ENCODE data around the gene ATP10A.

Gene ATP10A

DNA sequence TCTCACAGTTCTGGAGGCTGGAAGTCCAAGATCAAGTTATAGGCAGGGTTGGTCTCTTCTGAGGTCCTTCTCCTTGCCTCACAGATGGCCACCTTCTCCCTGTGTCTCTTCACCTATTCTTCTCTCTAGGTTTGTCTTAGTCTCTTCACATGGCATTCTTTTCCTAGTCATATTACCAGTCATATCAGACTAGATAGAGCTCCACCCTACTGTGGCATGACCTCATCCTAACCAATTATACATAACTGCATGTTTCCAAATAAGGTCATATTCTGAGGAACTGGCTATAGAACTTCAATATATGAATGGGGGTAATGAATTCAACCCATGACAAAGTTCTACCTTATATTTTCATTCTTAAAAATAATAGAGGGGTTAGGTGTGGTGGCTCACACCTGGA, 227.9 kb downstream of the ATP10A start:
- Histone ChIP-seq H3K36me3 (ENCODE audit: insufficient read depth) (no peaks in the 10 kb centered on the region), H3K4me3 (IDR thresholded peaks at IDR 0.05; ENCODE audit: insufficient read depth, low read depth, low read length) (no peak overlapping the region), H3K79me2 (ENCODE audit: insufficient read depth, low read depth) (no peaks in the 10 kb centered on the region), H3K4me2 (no peak overlapping the region), H3K27ac (no peak overlapping the region), H3K27me3 (ENCODE audit: insufficient read depth, low read depth) (no peaks in the 10 kb centered on the region), H4K20me1 (ENCODE audit: insufficient read depth) (no peaks in the 10 kb centered on the region), H3K9ac (no peak overlapping the region), H2AFZ (ENCODE audit: low read depth) (no peak overlapping the region), H3K4me1 (ENCODE audit: low read depth, poor library complexity, severe bottlenecking) (no peaks in the 10 kb centered on the region)
- TF ChIP-seq, protein P1, sequence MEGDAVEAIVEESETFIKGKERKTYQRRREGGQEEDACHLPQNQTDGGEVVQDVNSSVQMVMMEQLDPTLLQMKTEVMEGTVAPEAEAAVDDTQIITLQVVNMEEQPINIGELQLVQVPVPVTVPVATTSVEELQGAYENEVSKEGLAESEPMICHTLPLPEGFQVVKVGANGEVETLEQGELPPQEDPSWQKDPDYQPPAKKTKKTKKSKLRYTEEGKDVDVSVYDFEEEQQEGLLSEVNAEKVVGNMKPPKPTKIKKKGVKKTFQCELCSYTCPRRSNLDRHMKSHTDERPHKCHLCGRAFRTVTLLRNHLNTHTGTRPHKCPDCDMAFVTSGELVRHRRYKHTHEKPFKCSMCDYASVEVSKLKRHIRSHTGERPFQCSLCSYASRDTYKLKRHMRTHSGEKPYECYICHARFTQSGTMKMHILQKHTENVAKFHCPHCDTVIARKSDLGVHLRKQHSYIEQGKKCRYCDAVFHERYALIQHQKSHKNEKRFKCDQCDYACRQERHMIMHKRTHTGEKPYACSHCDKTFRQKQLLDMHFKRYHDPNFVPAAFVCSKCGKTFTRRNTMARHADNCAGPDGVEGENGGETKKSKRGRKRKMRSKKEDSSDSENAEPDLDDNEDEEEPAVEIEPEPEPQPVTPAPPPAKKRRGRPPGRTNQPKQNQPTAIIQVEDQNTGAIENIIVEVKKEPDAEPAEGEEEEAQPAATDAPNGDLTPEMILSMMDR (conservative IDR thresholded peaks at IDR 0.05; ENCODE audit: low read depth, low read length): no peak

DNA sequence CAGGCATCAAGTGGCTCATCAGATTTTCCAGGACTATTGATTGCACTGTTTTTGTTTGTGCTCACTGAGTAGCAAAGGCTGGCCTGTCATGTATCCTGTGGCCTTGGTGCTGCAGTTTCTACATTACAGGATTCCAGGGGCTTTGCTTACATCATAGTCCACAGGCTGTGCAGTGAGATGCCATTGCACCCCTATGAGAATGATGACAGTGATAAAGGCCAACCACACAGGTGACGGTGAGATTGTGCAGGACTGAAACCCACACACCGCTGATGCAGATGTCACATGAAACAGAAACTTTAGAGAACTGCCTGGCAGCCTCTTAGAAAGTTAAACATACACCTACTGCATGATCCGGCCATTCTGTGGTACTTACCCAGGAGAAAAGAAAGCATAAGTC, 229.3 kb downstream of the ATP10A start:
- Histone ChIP-seq H3K9ac (no peak overlapping the region), H3K4me3 (IDR thresholded peaks at IDR 0.05; ENCODE audit: insufficient read depth, low read depth, low read length) (no peak overlapping the region), H3K27ac (no peak overlapping the region), H4K20me1 (ENCODE audit: insufficient read depth) (no peaks in the 10 kb centered on the region), H3K4me1 (ENCODE audit: low read depth, poor library complexity, severe bottlenecking) (no peaks in the 10 kb centered on the region), H3K27me3 (ENCODE audit: insufficient read depth, low read depth) (no peaks in the 10 kb centered on the region), H3K4me2 (no peak overlapping the region), H3K79me2 (ENCODE audit: insufficient read depth, low read depth) (no peaks in the 10 kb centered on the region), H2AFZ (ENCODE audit: low read depth) (no peak overlapping the region), H3K36me3 (ENCODE audit: insufficient read depth) (no peaks in the 10 kb centered on the region)
- TF ChIP-seq, protein P1 (conservative IDR thresholded peaks at IDR 0.05; ENCODE audit: low read depth, low read length): no peak

DNA sequence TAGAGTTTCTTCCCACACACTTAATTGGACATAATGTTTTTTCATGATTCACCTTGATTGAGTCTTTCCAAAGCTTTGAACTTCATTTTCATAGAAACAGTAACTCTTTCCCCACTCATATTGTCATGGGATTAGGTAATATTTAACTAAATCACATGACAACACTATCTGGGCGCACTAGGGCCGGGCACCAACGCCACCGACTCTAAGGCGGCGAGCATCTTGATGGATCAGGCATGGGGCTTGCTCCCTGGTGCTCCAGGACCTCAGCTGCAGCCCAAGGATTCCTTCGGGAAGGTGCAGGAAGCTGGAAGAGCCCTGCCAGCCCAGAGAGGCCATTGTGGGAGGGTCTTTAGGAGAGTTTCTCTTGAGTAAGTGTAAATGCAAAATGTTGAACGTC, 231.2 kb downstream of the ATP10A start:
- H4K20me1 ChIP-seq (ENCODE audit: insufficient read depth): no peaks in the 10 kb centered on the region
- H3K27me3 ChIP-seq (ENCODE audit: insufficient read depth, low read depth): no peaks in the 10 kb centered on the region
- no peak overlapping the region for H2AFZ ChIP-seq (ENCODE audit: low read depth)
- no peak overlapping the region for H3K4me2 ChIP-seq
- no peaks in the 10 kb centered on the region for H3K79me2 ChIP-seq (ENCODE audit: insufficient read depth, low read depth)
- no peak overlapping the region for H3K27ac ChIP-seq
- TF ChIP-seq, protein P1 (conservative IDR thresholded peaks at IDR 0.05; ENCODE audit: low read depth, low read length): no peak
- no peak overlapping the region for H3K9ac ChIP-seq
- H3K4me1 ChIP-seq (ENCODE audit: low read depth, poor library complexity, severe bottlenecking): no peaks in the 10 kb centered on the region
- no peaks in the 10 kb centered on the region for H3K36me3 ChIP-seq (ENCODE audit: insufficient read depth)
- no peak overlapping the region for H3K4me3 ChIP-seq (IDR thresholded peaks at IDR 0.05; ENCODE audit: insufficient read depth, low read depth, low read length)
